Activated T-helper 1 cell treated with anti-CD3 and anti-CD28 coated beads, Interleukin-12 subunit alpha, Interleukin-12 subunit beta, Interleukin-2, Interleukin-4 antibody, amounts not matched to agents 30 ng/mL and 10 ng/mL and 1 ng/mL, durations not matched to agents 14 hours and 24 hours and 36 hours (primary cell): ENCODE results near the gene PPRC1. TPM values are rescaled to one million over a fixed set of nuclear protein-coding genes. Genes with fewer than 3 reads are reported as not detected.

Experiments used
- DNase-seq: peaks from one replicate; pipeline ENCODE4 v3.0.0; 2021; ENCODE audit warnings: low spot score
- H3K27ac Mint-ChIP-seq: one replicate; pipeline ENCODE4 v1.8.0; 2021; ENCODE audit warnings: mild to moderate bottlenecking, mixed read lengths
- H3K27me3 Mint-ChIP-seq: one replicate; pipeline ENCODE4 v1.8.0; 2022; ENCODE audit warnings: mild to moderate bottlenecking, moderate library complexity, mixed read lengths; ENCODE audit not compliant: insufficient read depth
- H3K36me3 Mint-ChIP-seq: one replicate; pipeline ENCODE4 v1.8.0; 2021; ENCODE audit warnings: low read depth, mixed read lengths
- H3K4me1 Mint-ChIP-seq: one replicate; pipeline ENCODE4 v1.8.0; 2021; ENCODE audit warnings: low read depth, mixed read lengths
- H3K4me3 Mint-ChIP-seq: one replicate; pipeline ENCODE4 v1.8.0; 2021; ENCODE audit warnings: mild to moderate bottlenecking, moderate library complexity, mixed read lengths
- H3K9me3 Mint-ChIP-seq: one replicate; pipeline ENCODE4 v1.8.0; 2021; ENCODE audit warnings: mixed read lengths
- intact Hi-C: fragments of 100-400 bp; cut with micrococcal nuclease; formaldehyde crosslinking; loops from one replicate; pipeline ENCODE4 v1.15.1; 2024
- total RNA-seq: library from RNA; stranded (reverse); gene quantifications from 2 replicates; pipeline ENCODE4 v1.2.3, GENCODE V29; 2022

PPRC1 gene
- total RNA-seq, 1 donor from 2014 or later = 115 TPM

DNA sequence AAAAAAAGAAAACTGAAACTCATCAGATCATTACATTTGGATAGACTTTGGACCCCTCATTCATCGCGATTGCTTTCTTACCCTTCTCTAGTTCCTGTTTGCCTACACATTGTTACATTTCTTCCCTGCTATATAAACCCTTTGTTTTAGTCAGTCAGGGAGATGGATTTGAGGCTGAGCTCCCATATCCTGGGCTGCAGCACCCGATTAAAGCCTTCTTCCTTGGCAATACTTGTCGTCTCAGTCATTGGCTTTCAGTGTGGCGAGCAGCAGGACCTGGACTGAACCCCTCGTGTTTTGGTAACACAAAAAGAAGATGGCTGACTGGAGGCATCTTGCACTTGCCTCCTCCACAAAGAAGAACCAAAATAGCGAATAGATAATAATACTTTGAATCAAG lies 59.1 kb downstream of the PPRC1 start:
- H3K27ac Mint-ChIP-seq = no peak overlapping the region
- peaks cover 24% of the 10 kb centered on the region for H3K4me1 Mint-ChIP-seq
- H3K27me3 Mint-ChIP-seq = peaks cover 2% of the 10 kb centered on the region
- H3K9me3 Mint-ChIP-seq = peaks cover 23% of the 10 kb centered on the region
- H3K4me3 Mint-ChIP-seq = no peak overlapping the region
- intact Hi-C loops = no loop called here
- peaks cover 7% of the 10 kb centered on the region for H3K36me3 Mint-ChIP-seq
- DNase-seq = no peak

DNA sequence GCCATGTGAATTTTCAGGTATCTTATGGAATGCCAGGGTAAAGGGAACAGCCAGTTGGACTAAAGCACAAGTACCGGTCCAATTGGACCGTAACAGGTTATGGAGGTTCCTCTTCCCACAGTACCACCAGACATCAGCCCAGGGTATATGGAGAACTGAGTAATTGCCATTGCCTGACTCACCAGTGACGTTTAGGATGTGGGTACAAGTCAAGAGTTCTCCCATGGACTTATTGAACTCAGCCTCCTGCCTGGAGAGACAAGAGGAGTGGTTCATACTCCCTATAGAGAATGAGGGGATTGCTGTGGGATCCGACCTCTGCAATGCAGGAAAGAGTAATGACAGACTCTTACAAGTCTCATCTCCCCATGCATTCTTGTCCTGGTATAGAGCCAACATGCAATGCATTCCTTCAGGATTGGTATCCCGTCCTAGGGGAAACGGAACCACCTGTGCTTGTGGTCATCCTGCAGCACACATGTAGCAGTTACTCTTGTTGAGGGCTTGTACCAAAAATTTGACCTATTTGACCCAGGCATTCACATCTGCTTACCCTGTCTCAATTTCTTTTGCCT lies 62.5 kb downstream of the PPRC1 start:
- Mint-ChIP-seq H3K4me3 (no peak overlapping the region), H3K9me3 (peaks cover 23% of the 10 kb centered on the region), H3K27ac (no peak overlapping the region), H3K36me3 (peaks cover 7% of the 10 kb centered on the region), H3K27me3 (no peaks in the 10 kb centered on the region), H3K4me1 (peaks cover 8% of the 10 kb centered on the region)
- intact Hi-C loops = no loop called here
- no peak for DNase-seq

DNA sequence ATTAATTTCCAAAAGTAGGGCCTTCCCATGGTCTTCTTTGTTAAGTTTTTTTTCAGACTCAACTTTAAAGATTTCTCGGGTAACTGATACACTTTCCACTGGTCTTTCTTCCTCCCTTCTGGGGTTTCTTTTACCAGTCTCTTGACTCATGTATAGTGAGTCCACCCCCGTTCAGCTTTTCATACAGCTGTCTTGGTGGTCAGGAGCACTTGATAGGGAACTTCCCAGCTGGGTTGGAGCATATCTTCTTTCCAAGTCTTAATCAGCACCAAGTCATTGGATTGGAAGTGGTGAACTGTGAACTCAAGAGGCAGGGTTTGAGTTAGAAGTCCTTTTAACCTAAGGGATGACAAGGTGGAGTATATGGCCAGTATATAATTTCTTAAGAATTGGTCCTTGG lies 64.1 kb downstream of the PPRC1 start:
- no peak for DNase-seq
- intact Hi-C loops = loop anchor here (1.0 kb wide), 2 partner anchors 8 to 198 kb away; partner anchors contain the start of gene NFKB2
- Mint-ChIP-seq H3K4me1 (peaks cover 8% of the 10 kb centered on the region), H3K27me3 (no peaks in the 10 kb centered on the region), H3K36me3 (peaks cover 6% of the 10 kb centered on the region), H3K27ac (peak overlapping the region; percentile 79), H3K9me3 (peaks cover 16% of the 10 kb centered on the region), H3K4me3 (no peak overlapping the region)

DNA sequence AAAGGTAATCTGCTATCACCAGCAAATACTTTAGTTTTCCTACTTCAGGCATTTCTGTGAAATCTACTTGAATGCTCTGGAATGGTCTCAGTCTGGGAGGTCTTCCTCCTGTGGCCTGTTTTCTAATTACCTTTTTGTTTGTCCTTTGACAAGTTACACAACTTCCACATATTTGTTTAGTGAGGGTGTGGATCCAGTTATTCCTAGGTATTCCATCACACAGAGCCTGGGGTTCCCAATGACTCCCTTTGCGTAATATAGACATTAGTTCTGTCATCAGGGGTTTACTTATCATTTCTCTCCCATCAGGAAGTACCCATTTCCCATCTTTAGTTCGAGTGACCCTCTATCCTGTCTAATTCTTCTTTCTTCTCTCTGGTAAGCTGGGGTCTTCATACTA lies 65.2 kb downstream of the PPRC1 start:
- H3K36me3 Mint-ChIP-seq = no peaks in the 10 kb centered on the region
- intact Hi-C loops = no loop called here
- H3K27me3 Mint-ChIP-seq = no peaks in the 10 kb centered on the region
- DNase-seq = no peak
- peaks cover 16% of the 10 kb centered on the region for H3K4me1 Mint-ChIP-seq
- H3K4me3 Mint-ChIP-seq = no peak overlapping the region
- no peak overlapping the region for H3K27ac Mint-ChIP-seq
- peaks cover 6% of the 10 kb centered on the region for H3K9me3 Mint-ChIP-seq

Other genes with a start within 250 kb of the PPRC1 start
- 21.5 and 24.8 TPM in 2 replicates for gene ARMH3, start 76.9 kb upstream of the PPRC1 start, total RNA-seq
- 24.5 and 26.8 TPM in 2 replicates for gene HPS6, start 67.7 kb upstream of the PPRC1 start, total RNA-seq
- gene LDB1, start 12.7 kb upstream of the PPRC1 start, total RNA-seq = 78.6 and 87.1 TPM in 2 replicates
- gene NOLC1, start 19.3 kb downstream of the PPRC1 start, total RNA-seq = 260 and 271 TPM in 2 replicates
- gene ELOVL3, start 93.3 kb downstream of the PPRC1 start, total RNA-seq = 0.18 TPM in 1 of 2 replicates, not detected in the other
- 0.17 and 0.44 TPM in 2 replicates for gene PITX3, start 108.5 kb downstream of the PPRC1 start, total RNA-seq
- 46.7 TPM in 2 replicates for gene GBF1, start 112.5 kb downstream of the PPRC1 start, total RNA-seq